Glutamatergic neuron (in vitro differentiated cells): ENCODE data around the gene DUSP6. TPM values are rescaled to one million over a fixed set of nuclear protein-coding genes. Genes with fewer than 3 reads are reported as not detected.

ENCODE experiments used
- DNase-seq: peaks from one replicate; pipeline ENCODE4 v3.0.0; 2022
- H3K27ac Mint-ChIP-seq: one replicate; pipeline ENCODE4 v1.8.0; 2020; ENCODE audit warnings: mild to moderate bottlenecking, mixed read lengths, inconsistent platforms; ENCODE audit not compliant: unreplicated experiment
- H3K27me3 Mint-ChIP-seq: one replicate; pipeline ENCODE4 v1.8.0; 2020; ENCODE audit warnings: mild to moderate bottlenecking, moderate library complexity, mixed read lengths, inconsistent platforms; ENCODE audit not compliant: unreplicated experiment
- H3K36me3 Mint-ChIP-seq: one replicate; pipeline ENCODE4 v1.8.0; 2020; ENCODE audit warnings: mild to moderate bottlenecking, mixed read lengths, inconsistent platforms; ENCODE audit not compliant: unreplicated experiment
- H3K4me1 Mint-ChIP-seq: one replicate; pipeline ENCODE4 v1.8.0; 2020; ENCODE audit warnings: mild to moderate bottlenecking, low read depth, mixed read lengths, inconsistent platforms; ENCODE audit not compliant: unreplicated experiment
- H3K4me3 Mint-ChIP-seq: one replicate; pipeline ENCODE4 v1.8.0; 2020; ENCODE audit warnings: mild to moderate bottlenecking, mixed read lengths, inconsistent platforms; ENCODE audit not compliant: unreplicated experiment
- H3K9me3 Mint-ChIP-seq: one replicate; pipeline ENCODE4 v1.8.0; 2020; ENCODE audit warnings: mild to moderate bottlenecking, moderate library complexity, mixed read lengths, inconsistent platforms; ENCODE audit not compliant: unreplicated experiment
- total RNA-seq: library from RNA; stranded (reverse); fragmentation: NEBNext Ultra II Directional; extraction: Animal tissue kit (Norgen Biotek cat#: 25700); gene quantifications from one replicate; pipeline ENCODE4 v1.2.1, GENCODE V29; 2021; ENCODE audit not compliant: unreplicated experiment
- TF ChIP-seq, protein P1 (sequence below): fragments of 200-600 bp; sonication (generic); IDR thresholded peaks from one replicate; pipeline ENCODE4 v1.5.0; 2021; ENCODE audit not compliant: partially characterized antibody, unreplicated experiment

The DUSP6 gene
- total RNA-seq, 1 donor from 2014 or later = 4.2 TPM

DNA sequence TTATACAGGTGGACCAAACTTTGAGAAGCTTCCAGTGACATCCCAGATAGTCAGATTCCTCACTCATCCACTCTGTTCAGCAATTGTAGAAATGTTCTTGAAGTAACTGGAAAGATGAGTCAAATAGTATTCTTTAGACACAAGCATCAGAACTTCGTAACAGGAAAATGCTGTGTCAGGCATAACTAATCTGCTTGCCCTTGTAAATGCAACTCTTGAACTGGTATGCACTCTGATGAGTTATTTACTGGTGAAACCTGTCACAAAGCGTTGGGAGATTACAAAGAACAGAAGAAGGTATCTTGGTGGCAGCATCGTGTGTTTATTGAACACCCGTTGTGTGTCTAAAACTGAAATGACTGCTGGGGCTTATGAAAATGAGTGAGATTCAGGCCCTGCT is 10.8 kb upstream of the DUSP6 start:
- Mint-ChIP-seq H3K4me3 (no peak overlapping the region), H3K36me3 (no peaks in the 10 kb centered on the region), H3K4me1 (no peaks in the 10 kb centered on the region), H3K27ac (no peak overlapping the region), H3K27me3 (peaks cover 2% of the 10 kb centered on the region), H3K9me3 (no peaks in the 10 kb centered on the region)
- TF ChIP-seq, protein P1, sequence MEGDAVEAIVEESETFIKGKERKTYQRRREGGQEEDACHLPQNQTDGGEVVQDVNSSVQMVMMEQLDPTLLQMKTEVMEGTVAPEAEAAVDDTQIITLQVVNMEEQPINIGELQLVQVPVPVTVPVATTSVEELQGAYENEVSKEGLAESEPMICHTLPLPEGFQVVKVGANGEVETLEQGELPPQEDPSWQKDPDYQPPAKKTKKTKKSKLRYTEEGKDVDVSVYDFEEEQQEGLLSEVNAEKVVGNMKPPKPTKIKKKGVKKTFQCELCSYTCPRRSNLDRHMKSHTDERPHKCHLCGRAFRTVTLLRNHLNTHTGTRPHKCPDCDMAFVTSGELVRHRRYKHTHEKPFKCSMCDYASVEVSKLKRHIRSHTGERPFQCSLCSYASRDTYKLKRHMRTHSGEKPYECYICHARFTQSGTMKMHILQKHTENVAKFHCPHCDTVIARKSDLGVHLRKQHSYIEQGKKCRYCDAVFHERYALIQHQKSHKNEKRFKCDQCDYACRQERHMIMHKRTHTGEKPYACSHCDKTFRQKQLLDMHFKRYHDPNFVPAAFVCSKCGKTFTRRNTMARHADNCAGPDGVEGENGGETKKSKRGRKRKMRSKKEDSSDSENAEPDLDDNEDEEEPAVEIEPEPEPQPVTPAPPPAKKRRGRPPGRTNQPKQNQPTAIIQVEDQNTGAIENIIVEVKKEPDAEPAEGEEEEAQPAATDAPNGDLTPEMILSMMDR = no peak
- no peak for DNase-seq

DNA sequence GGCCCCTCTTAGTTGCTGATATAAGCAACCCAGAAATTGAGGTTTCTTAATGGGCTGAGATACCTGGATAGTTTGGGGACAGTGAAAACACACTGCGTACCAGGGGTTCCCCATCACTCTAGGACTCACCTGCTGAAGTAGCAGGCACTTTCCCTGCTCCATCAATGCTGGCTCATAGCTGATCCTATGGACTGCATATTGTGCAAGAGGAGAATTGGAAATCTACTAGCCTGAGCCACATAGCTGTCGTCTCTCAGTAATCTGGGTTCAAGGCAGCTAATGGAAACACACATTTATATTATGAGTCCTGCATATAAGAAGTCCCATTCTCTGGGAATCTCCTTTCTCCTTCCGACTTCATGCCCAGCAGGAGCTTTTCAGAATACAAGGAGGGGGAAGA is 7.3 kb upstream of the DUSP6 start:
- peaks cover 4% of the 10 kb centered on the region for H3K27me3 Mint-ChIP-seq
- H3K4me3 Mint-ChIP-seq = no peak overlapping the region
- peaks cover 2% of the 10 kb centered on the region for H3K9me3 Mint-ChIP-seq

DNA sequence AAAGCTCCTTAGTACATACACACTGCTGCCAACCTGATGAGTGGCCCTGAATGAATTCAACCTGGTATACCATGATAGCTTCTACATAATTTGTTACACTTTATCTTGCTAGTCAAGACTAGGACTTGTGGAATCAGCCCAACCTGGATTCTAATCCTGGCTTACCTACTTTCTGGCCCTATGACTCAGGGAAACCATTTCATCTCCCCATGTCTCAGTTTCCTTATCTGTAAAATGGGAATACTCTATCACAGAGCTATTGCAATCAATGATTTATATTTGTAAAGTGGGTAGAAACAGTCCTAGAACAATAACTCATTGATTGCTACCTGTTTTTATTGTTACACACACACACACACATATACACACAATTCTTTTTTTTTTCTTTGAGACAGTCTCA is 6.5 kb upstream of the DUSP6 start:
- Mint-ChIP-seq H3K36me3 (no peaks in the 10 kb centered on the region), H3K27ac (no peak overlapping the region), H3K4me1 (peaks cover 15% of the 10 kb centered on the region), H3K27me3 (peaks cover 6% of the 10 kb centered on the region), H3K9me3 (peaks cover 2% of the 10 kb centered on the region), H3K4me3 (no peak overlapping the region)
- TF ChIP-seq, protein P1 = no peak
- no peak for DNase-seq

More for the DNA sequence above, 7.3 kb upstream of the DUSP6 start:
- no peaks in the 10 kb centered on the region for H3K36me3 Mint-ChIP-seq
- H3K4me1 Mint-ChIP-seq = peaks cover 15% of the 10 kb centered on the region
- H3K27ac Mint-ChIP-seq = no peak overlapping the region
- DNase-seq = no peak
- TF ChIP-seq, protein P1 = no peak

DNA sequence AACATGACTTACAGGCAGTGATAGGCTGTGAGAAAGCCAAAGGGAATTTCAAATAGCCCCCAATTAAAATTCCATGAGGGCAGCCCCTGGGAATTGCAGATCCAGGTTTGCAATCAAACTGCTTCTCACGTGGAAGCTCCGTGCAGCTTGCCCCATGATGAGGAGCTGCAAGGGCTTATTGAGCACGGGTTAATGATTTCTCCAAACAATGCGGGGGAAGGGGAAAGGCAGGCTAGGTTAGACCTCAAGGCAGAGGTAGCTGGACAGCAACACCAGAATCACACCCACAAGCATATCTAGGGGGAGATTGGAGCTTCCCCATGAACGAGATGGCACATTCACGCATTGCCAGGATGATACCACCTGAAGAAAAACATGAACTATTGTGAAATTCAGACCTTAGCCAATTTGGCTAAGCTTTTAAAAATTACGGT is 5.0 kb upstream of the DUSP6 start:
- Mint-ChIP-seq H3K9me3 (peaks cover 9% of the 10 kb centered on the region), H3K27ac (no peak overlapping the region), H3K4me1 (peaks cover 17% of the 10 kb centered on the region), H3K27me3 (peaks cover 12% of the 10 kb centered on the region), H3K4me3 (no peak overlapping the region), H3K36me3 (no peaks in the 10 kb centered on the region)
- DNase-seq = peak; percentile 20
- TF ChIP-seq, protein P1 = no peak

DNA sequence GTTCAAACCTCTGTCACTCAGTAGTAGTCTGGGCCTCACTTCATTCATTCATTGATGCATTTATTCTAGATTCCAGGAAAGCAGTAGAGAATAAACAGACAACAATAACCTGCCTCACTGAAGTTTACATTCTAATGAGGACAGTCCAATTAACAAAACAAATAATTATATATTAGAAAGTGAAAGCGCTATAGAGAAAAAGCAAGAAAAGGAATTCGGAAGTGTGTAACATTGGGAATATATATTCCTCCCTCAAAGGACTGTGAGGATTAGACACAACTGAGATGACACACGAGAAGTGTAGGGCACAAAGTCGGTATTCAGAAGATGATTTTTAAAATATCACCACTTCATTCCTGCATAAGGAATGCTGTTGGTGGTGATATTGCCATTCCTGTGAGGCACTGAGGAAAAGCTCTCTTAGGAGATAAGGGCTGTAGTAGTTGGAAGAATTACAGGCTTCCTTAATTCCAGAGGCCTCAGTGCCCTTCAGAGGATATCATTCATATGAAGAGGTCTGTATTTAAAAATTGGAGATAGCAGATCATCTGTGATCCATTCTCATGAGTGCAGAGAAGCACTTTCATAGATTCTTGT is 3.9 kb upstream of the DUSP6 start:
- peaks cover 12% of the 10 kb centered on the region for H3K9me3 Mint-ChIP-seq
- TF ChIP-seq, protein P1 = no peak
- H3K4me1 Mint-ChIP-seq = peaks cover 24% of the 10 kb centered on the region
- H3K36me3 Mint-ChIP-seq = no peaks in the 10 kb centered on the region
- H3K27me3 Mint-ChIP-seq = peaks cover 13% of the 10 kb centered on the region
- H3K4me3 Mint-ChIP-seq = peak overlapping the region; percentile 92
- no peak for DNase-seq
- H3K27ac Mint-ChIP-seq = no peak overlapping the region
